ENCODE data around the gene PDYN.

GRCh38 chr20:1965520-1966351, 28.1 kb downstream of the PDYN start:
- peak; percentile 81 to 94 (median 90) for TF ChIP-seq CTCF (IDR thresholded peaks at IDR 0.05 in 8 of 11, conservative IDR thresholded peaks at IDR 0.05 in 3 of 11)
- no peak for TF ChIP-seq POLR2A (IDR thresholded peaks at IDR 0.05)

All from spleen (tissue), 7 donors.